ENCODE data around the gene CISD1. TPM values are rescaled to one million over a fixed set of nuclear protein-coding genes. Genes with fewer than 3 reads are reported as not detected.
"Not testable (repeated sequence)": the region's sequence is repeated elsewhere in the genome, so short reads cannot be mapped to it uniquely, and the experiment has no call there.

Gene CISD1
- 10 to 100 TPM; 10.5 to 42.1 (median 13.1) TPM for total RNA-seq

DNA sequence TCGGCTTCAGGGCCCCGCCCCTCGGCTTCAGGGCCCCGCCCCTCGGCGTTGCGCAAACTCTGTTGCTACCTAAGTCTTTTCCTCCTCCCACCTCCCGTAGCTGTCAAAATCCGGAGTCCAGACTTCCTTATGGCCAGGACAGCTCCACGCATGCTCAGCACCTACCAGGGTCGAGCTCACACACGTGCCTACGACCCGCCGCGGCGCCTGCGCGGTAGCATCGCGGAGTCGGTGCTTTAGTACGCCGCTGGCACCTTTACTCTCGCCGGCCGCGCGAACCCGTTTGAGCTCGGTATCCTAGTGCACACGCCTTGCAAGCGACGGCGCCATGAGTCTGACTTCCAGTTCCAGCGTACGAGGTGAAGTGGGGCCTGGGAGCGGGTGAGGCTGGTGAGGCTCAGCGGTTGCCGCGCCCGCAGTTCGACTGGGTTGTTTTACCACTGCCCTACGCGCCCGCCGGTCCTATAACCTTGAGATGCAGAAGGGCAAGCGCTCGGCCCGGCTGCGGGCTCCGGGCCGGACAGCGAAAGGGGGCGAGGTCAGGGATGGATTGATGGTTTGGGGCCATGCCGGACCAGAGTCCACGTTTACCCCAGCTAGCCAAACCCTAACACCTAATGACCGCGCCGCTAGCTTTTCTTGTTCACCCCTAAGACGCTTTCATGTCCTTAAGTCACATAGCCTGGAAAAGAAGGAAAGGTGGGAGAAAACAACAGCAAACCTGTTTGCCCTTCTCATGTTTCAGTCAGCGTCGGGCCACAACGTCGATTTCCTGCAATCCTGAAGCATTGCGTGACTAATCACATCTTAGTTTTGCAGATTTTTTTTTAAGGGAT, at the start of gene CISD1:
Gene CISD1 (plus strand): TSS at position 217 of the 836 bp plus-strand sequence. CDS start 112 bp downstream, at position 329.
- intact Hi-C loops (cut with DNase I; ENCODE audit: low total_unique reads), result loop anchor here (5.0 kb wide), 1 partner anchor 513 kb away; no protein-coding TSS in a partner anchor
- 0% methylated on average over 52 to 55 of the region's 66 CpGs for WGBS, 2 donors
- H3K4me3 ChIP-seq (ENCODE audit: low read depth, poor library complexity, severe bottlenecking), result peak within 1 kb of the TSS; percentile 87

DNA sequence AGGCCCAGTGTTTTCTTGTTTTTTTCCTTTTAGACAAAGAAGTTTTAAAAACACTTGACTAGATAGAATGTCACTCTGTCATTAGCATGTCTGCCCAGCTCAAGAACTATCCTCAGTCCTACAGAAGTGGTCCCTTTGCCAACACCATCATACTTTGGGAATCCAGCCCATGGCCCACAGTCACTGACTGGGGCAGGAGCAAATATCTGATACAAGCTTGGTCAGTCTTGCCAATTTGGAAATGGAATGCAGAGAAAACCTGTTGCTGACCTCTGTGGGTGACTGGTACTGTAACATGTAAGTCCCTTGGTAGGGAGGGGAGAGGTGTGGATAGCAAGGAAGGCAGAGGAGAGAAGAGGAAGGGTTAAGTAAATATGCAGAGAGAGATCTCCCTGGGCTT, 49.1 kb upstream of the CISD1 start:
- no peak for DNase-seq (ENCODE audit: low spot score in 2 of 2)
- H3K4me3 ChIP-seq (ENCODE audit: low read depth, poor library complexity, severe bottlenecking), result no peak overlapping the region
- intact Hi-C loops (cut with DNase I; ENCODE audit: low total_unique reads), result no loop called here
- TF ChIP-seq, protein P1, sequence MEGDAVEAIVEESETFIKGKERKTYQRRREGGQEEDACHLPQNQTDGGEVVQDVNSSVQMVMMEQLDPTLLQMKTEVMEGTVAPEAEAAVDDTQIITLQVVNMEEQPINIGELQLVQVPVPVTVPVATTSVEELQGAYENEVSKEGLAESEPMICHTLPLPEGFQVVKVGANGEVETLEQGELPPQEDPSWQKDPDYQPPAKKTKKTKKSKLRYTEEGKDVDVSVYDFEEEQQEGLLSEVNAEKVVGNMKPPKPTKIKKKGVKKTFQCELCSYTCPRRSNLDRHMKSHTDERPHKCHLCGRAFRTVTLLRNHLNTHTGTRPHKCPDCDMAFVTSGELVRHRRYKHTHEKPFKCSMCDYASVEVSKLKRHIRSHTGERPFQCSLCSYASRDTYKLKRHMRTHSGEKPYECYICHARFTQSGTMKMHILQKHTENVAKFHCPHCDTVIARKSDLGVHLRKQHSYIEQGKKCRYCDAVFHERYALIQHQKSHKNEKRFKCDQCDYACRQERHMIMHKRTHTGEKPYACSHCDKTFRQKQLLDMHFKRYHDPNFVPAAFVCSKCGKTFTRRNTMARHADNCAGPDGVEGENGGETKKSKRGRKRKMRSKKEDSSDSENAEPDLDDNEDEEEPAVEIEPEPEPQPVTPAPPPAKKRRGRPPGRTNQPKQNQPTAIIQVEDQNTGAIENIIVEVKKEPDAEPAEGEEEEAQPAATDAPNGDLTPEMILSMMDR (IDR thresholded peaks at IDR 0.05), result no peak
- no peak for TF ChIP-seq POLR2A (IDR thresholded peaks at IDR 0.05)

More for the DNA sequence above, at the start of gene CISD1:
- DNase-seq (ENCODE audit: low spot score in 2 of 2), result peak; percentile 96 to 99
- no peak for TF ChIP-seq POLR2A (IDR thresholded peaks at IDR 0.05)
- TF ChIP-seq, protein P1 (IDR thresholded peaks at IDR 0.05), result no peak

DNA sequence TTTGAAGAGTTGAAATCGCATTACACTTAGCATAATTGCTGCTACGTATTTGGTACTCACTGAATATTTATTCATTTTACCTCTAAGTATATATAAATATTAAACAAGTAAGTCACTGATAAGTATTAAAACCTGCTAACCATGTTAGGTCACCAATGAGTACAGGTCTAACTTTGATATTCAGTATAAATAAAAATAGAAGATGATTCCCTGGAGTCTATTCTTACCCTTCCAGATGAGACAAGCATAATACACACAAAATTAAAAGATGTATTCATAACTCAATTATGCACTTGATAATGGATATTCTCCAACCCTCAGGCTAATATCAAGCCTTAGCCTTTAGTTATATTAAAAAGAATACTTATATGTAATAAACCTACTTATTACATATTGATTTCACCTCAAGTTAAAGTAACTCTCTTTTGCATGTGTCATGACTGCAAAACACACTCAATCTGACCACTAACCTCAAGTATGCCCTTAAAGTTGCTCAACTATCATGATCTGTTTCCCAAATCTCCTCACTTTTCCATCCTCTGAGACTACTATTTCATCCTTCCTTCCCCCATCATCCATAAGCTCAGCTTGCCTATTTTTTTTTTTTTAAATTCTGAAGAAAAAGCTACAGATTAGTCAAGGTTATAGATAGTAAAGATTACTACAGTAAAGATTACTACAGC, 48.1 kb upstream of the CISD1 start:
- no peak for DNase-seq (ENCODE audit: low spot score in 2 of 2)
- WGBS, 2 donors, result 97 to 98% methylated on average over 2 of the region's 2 CpGs

DNA sequence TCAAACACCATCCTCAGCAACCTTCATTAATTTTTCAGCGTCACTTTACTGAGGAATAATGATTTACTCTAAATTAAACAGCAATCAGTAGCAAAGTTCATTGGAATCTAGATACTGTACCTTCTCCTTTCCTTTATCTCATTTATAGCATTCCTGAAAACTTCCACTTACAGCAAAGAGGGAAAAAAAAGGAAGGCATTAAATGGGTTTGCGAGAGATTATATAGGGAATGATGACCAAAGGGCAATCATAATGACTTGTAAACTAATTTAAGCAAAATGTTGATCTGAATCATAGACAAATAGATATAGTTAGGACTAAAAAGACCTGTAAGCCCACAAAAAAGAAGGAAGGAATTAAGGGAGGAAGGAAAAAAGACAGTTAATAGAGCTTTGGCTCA, 43.3 kb upstream of the CISD1 start:
- H3K4me3 ChIP-seq (ENCODE audit: low read depth, poor library complexity, severe bottlenecking), result no peak overlapping the region
- WGBS, 2 donors, result 94 to 97% methylated on average over 2 of the region's 2 CpGs
- intact Hi-C loops (cut with DNase I; ENCODE audit: low total_unique reads), result no loop called here

More for the DNA sequence above, 48.1 kb upstream of the CISD1 start:
- TF ChIP-seq POLR2A (IDR thresholded peaks at IDR 0.05), result no peak
- TF ChIP-seq, protein P1 (IDR thresholded peaks at IDR 0.05), result no peak
- intact Hi-C loops (cut with DNase I; ENCODE audit: low total_unique reads), result no loop called here
- no peak overlapping the region for H3K4me3 ChIP-seq (ENCODE audit: low read depth, poor library complexity, severe bottlenecking)

DNA sequence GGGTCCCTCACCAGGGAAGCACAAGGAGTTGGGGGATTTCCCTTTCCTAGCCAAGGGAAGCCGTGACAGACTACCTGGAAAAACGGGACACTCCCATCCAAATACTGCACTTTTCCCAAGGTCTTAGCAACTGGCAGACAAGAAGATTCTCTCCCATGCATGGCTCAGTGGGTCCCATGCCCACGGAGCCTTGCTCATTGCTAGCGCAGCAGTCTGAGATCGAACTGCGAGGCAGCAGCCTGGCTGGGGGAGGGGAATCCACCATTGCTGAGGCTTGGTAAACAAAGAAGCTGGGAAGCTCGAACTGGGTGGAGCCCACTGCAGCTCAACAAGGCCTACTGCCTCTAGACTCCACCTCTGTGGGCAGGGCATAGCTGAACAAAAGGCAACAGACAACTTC, 39.1 kb upstream of the CISD1 start:
- intact Hi-C loops (cut with DNase I; ENCODE audit: low total_unique reads); DNase-seq (ENCODE audit: low spot score in 2 of 2); H3K4me3 ChIP-seq (ENCODE audit: low read depth, poor library complexity, severe bottlenecking): not testable (repeated sequence)
- WGBS, 2 donors, result 76 to 89% methylated on average over 3 to 7 of the region's 7 CpGs

More for the DNA sequence above, 43.3 kb upstream of the CISD1 start:
- DNase-seq (ENCODE audit: low spot score in 2 of 2), result no peak
- TF ChIP-seq, protein P1 (IDR thresholded peaks at IDR 0.05), result no peak
- TF ChIP-seq POLR2A (IDR thresholded peaks at IDR 0.05), result no peak
